Prostate gland (tissue), 2 donors: ENCODE data around the gene ATP2C1.

ENCODE experiments used
- CTCF ChIP-seq, 4 experiments: fragments of 200-600 bp in 2 of 4; fragments of 450-650 bp in 2 of 4; sonication (generic) in 2 of 4; IDR thresholded peaks; 1 replicate in 3 of 4; 2 replicates in 1 of 4; pipeline ENCODE4 v1.5.1; 2016 to 2019; ENCODE audit warnings: antibody characterized with exemption in 4 of 4, mild to moderate bottlenecking in 2 of 4, moderate library complexity in 2 of 4
- POLR2A ChIP-seq: fragments of 450-650 bp; IDR thresholded peaks from one replicate; pipeline ENCODE4 v1.6.1; 2016; ENCODE audit warnings: antibody characterized with exemption, mild to moderate bottlenecking
- POLR2AphosphoS5 ChIP-seq: sonication (generic); formaldehyde crosslinking; IDR thresholded peaks from one replicate; pipeline ENCODE4 v1.6.1; 2017; ENCODE audit warnings: antibody characterized with exemption

- TF ChIP-seq CTCF (IDR thresholded peaks at IDR 0.05), result no peak
- no peak for TF ChIP-seq POLR2A
- TF ChIP-seq POLR2AphosphoS5, result no peak
Measured at GRCh38 chr3:130969621-130970020, 75.7 kb downstream of the ATP2C1 start.
